H9 (cell line): ENCODE results near the gene CT45A3. TPM values are rescaled to one million over a fixed set of nuclear protein-coding genes. Genes with fewer than 3 reads are reported as not detected.
A peak's percentile ranks its signal among the peaks of the same experiment; 100 is the strongest.

Experiments
- DNase-seq: peaks from one replicate; pipeline ENCODE4 v3.0.0-alpha.2; 2017
- H2AFZ ChIP-seq: one replicate; pipeline ENCODE4 v1.6.1; 2013; ENCODE audit warnings: mild to moderate bottlenecking, low read length, control low read depth, moderate library complexity
- H2AK5ac ChIP-seq: 2 replicates; pipeline ENCODE4 v1.6.1; 2013; ENCODE audit warnings: low read length, control low read depth, mixed read lengths; ENCODE audit not compliant: insufficient read length
- H2BK120ac ChIP-seq: one replicate; pipeline ENCODE4 v1.6.1; 2013; ENCODE audit warnings: low read depth, mild to moderate bottlenecking, low read length, control low read depth, inconsistent platforms; ENCODE audit not compliant: poor library complexity, severe bottlenecking
- H2BK12ac ChIP-seq: 2 replicates; pipeline ENCODE4 v1.6.1; 2013; ENCODE audit warnings: low read length, control low read depth, mixed read lengths, low read depth; ENCODE audit not compliant: insufficient read length
- H2BK15ac ChIP-seq: 2 replicates; pipeline ENCODE4 v1.6.1; 2013; ENCODE audit warnings: low read depth, low read length, control low read depth
- H2BK20ac ChIP-seq: one replicate; pipeline ENCODE4 v1.6.1; 2013; ENCODE audit warnings: low read depth, mild to moderate bottlenecking, low read length, control low read depth, inconsistent platforms; ENCODE audit not compliant: poor library complexity, severe bottlenecking
- H2BK5ac ChIP-seq: 2 replicates; pipeline ENCODE4 v1.6.1; 2013; ENCODE audit warnings: low read length, control low read depth, mixed read lengths; ENCODE audit not compliant: insufficient read length
- H3K14ac ChIP-seq: 2 replicates; pipeline ENCODE4 v1.6.1; 2013; ENCODE audit warnings: low read length, control low read depth; ENCODE audit not compliant: insufficient read depth
- H3K18ac ChIP-seq: 2 replicates; pipeline ENCODE4 v1.6.1; 2013; ENCODE audit warnings: low read depth, mild to moderate bottlenecking, mixed read lengths, low read length, control low read depth; ENCODE audit not compliant: insufficient read length
- H3K23ac ChIP-seq: 2 replicates; pipeline ENCODE4 v1.6.1; 2013; ENCODE audit warnings: low read length, control low read depth, mixed read lengths, low read depth; ENCODE audit not compliant: insufficient read length
- H3K23me2 ChIP-seq: 2 replicates; pipeline ENCODE4 v1.6.1; 2013; ENCODE audit warnings: low read depth, mild to moderate bottlenecking, mixed read lengths, low read length, control low read depth; ENCODE audit not compliant: insufficient read length, poor library complexity, severe bottlenecking
- H3K27ac ChIP-seq: 2 replicates; pipeline ENCODE4 v1.5.1; 2013; ENCODE audit warnings: low read length, control low read depth, mixed read lengths, low read depth; ENCODE audit not compliant: insufficient read length
- H3K27me3 ChIP-seq: 2 replicates; pipeline ENCODE4 v1.6.1; 2013; ENCODE audit warnings: low read length, control low read depth, inconsistent platforms; ENCODE audit not compliant: insufficient read depth
- H3K4ac ChIP-seq: 2 replicates; pipeline ENCODE4 v1.6.1; 2013; ENCODE audit warnings: low read depth, mild to moderate bottlenecking, control low read depth, inconsistent platforms, low read length, moderate library complexity
- H3K4me1 ChIP-seq: 2 replicates; pipeline ENCODE4 v1.6.1; 2013; ENCODE audit warnings: low read length, control low read depth, inconsistent platforms; ENCODE audit not compliant: insufficient read depth
- H3K4me2 ChIP-seq: 2 replicates; pipeline ENCODE4 v1.6.1; 2013; ENCODE audit warnings: low read length, control low read depth, mixed read lengths; ENCODE audit not compliant: insufficient read length, insufficient read depth
- H3K56ac ChIP-seq: 2 replicates; pipeline ENCODE4 v1.6.1; 2013; ENCODE audit warnings: low read depth, mild to moderate bottlenecking, mixed read lengths, low read length, control low read depth; ENCODE audit not compliant: insufficient read length
- H3K79me1 ChIP-seq: 2 replicates; pipeline ENCODE4 v1.6.1; 2013; ENCODE audit warnings: low read depth, mild to moderate bottlenecking, moderate library complexity, low read length, control low read depth, inconsistent platforms; ENCODE audit not compliant: insufficient read depth, poor library complexity, severe bottlenecking
- H3K79me2 ChIP-seq: 2 replicates; pipeline ENCODE4 v1.6.1; 2013; ENCODE audit warnings: low read length, control low read depth, inconsistent platforms; ENCODE audit not compliant: insufficient read depth
- H3K9ac ChIP-seq: 2 replicates; pipeline ENCODE4 v1.6.1; 2013; ENCODE audit warnings: low read length, control low read depth, mixed read lengths; ENCODE audit not compliant: insufficient read length; ENCODE audit errors: extremely low read depth
- H3K9me3 ChIP-seq: one replicate; pipeline ENCODE4 v1.6.1; 2013; ENCODE audit warnings: low read depth, low read length, inconsistent platforms; ENCODE audit not compliant: control insufficient read depth
- H3T11ph ChIP-seq: one replicate; pipeline ENCODE4 v1.6.1; 2013; ENCODE audit warnings: mild to moderate bottlenecking, low read length, control low read depth, inconsistent platforms
- H4K20me1 ChIP-seq: one replicate; pipeline ENCODE4 v1.6.1; 2013; ENCODE audit not compliant: control insufficient read depth, insufficient read length, insufficient read depth
- H4K5ac ChIP-seq: 2 replicates; pipeline ENCODE4 v1.6.1; 2013; ENCODE audit warnings: low read depth, mild to moderate bottlenecking, mixed read lengths, low read length, control low read depth; ENCODE audit not compliant: insufficient read length
- H4K8ac ChIP-seq: replicated peaks from 2 replicates; pipeline ENCODE4 v1.6.1; 2013; ENCODE audit warnings: low read length, control low read depth, mixed read lengths, low read depth; ENCODE audit not compliant: insufficient read length
- H4K91ac ChIP-seq: 2 replicates; pipeline ENCODE4 v1.6.1; 2013; ENCODE audit warnings: low read depth, mild to moderate bottlenecking, moderate library complexity, mixed read lengths, low read length, control low read depth; ENCODE audit not compliant: insufficient read length
- H3K27ac Mint-ChIP-seq, 3 experiments: 2 replicates in 2 of 3; 3 replicates in 1 of 3; pipeline ENCODE4 v1.8.0; 2020 to 2021; ENCODE audit warnings: mixed read lengths in 3 of 3, mild to moderate bottlenecking in 1 of 3, moderate library complexity in 1 of 3
- H3K27me3 Mint-ChIP-seq: 2 replicates; pipeline ENCODE4 v1.8.0; 2021; ENCODE audit warnings: low read depth, mild to moderate bottlenecking, moderate library complexity, mixed read lengths
- H3K36me3 Mint-ChIP-seq, 3 experiments: 2 replicates in 2 of 3; 3 replicates in 1 of 3; pipeline ENCODE4 v1.8.0; 2020 to 2021; ENCODE audit warnings: low read depth in 3 of 3, mixed read lengths in 3 of 3; ENCODE audit not compliant: insufficient read depth in 1 of 3
- H3K4me1 Mint-ChIP-seq, 2 experiments: 2 replicates each; pipeline ENCODE4 v1.8.0; 2020; ENCODE audit warnings: mixed read lengths in 2 of 2
- H3K4me3 Mint-ChIP-seq, 2 experiments: 2 replicates in 1 of 2; 3 replicates in 1 of 2; pipeline ENCODE4 v1.8.0; 2020 to 2021; ENCODE audit warnings: mild to moderate bottlenecking in 2 of 2, mixed read lengths in 2 of 2, moderate library complexity in 1 of 2
- H3K9me3 Mint-ChIP-seq, 2 experiments: 2 replicates in 1 of 2; 3 replicates in 1 of 2; pipeline ENCODE4 v1.8.0; 2020; ENCODE audit warnings: mild to moderate bottlenecking in 2 of 2, mixed read lengths in 2 of 2, moderate library complexity in 1 of 2
- CTCF ChIP-seq: fragments of 200-600 bp; sonication (generic); conservative IDR thresholded peaks from 3 replicates; pipeline ENCODE4 v1.8.0; 2021; ENCODE audit warnings: antibody characterized with exemption, mild to moderate bottlenecking
- WGBS: extraction: QIAGEN DNeasy Blood & Tissue Kit; methylation state at CpG from one replicate; pipeline ENCODE4 v1.1.7; 2013; ENCODE audit warnings: missing lambda C conversion rate, low lambda C conversion rate, mixed read lengths; ENCODE audit not compliant: insufficient read length; ENCODE audit errors: extremely low coverage; 5-methylcytosine and 5-hydroxymethylcytosine counted together
- total RNA-seq: library from RNA; stranded (reverse); gene quantifications from 2 replicates; pipeline ENCODE4 v1.2.1, GENCODE V29; 2021

The CT45A3 gene
- total RNA-seq, 1 experiment from 2014 or later = not detected

- H3K27me3 ChIP-seq = no peaks in the 10 kb centered on the region
- H2AFZ ChIP-seq = no peak overlapping the region
- peaks cover 50% of the 10 kb centered on the region for H3K9me3 ChIP-seq
- peak; percentile 33; the same call in 2 of the 3 replicates for TF ChIP-seq CTCF
- no peaks in the 10 kb centered on the region for H4K20me1 ChIP-seq
- no peak overlapping the region for H3K27ac ChIP-seq
- H2BK15ac ChIP-seq = no peak overlapping the region
- Mint-ChIP-seq H3K4me3 (no peak overlapping the region), H3K4me1 (no peaks in the 10 kb centered on the region), H3K9me3 (peaks cover 55 to 81% of the 10 kb centered on the region in 2 experiments), H3K27me3 (peaks cover 3% of the 10 kb centered on the region; the same call in 1 of the 2 replicates), H3K27ac (no peak overlapping the region), H3K36me3 (peaks cover 0 to 21% (median 0%) of the 10 kb centered on the region in 3 experiments; a peak in 3 of 7 replicates)
- H4K8ac ChIP-seq = no peak overlapping the region
- no peak overlapping the region for H4K91ac ChIP-seq
- no peak overlapping the region for H3T11ph ChIP-seq
- peak; percentile 39 for DNase-seq
- H3K56ac ChIP-seq = no peak overlapping the region
- no peak overlapping the region for H3K14ac ChIP-seq
- H2BK5ac ChIP-seq = no peak overlapping the region
- H2AK5ac ChIP-seq = no peak overlapping the region
- no peaks in the 10 kb centered on the region for H3K23me2 ChIP-seq
- no peaks in the 10 kb centered on the region for H3K79me1 ChIP-seq
- H3K23ac ChIP-seq = no peak overlapping the region
- H2BK12ac ChIP-seq = no peak overlapping the region
- no peak overlapping the region for H4K5ac ChIP-seq
- no peaks in the 10 kb centered on the region for H3K79me2 ChIP-seq
- no peak overlapping the region for H3K4ac ChIP-seq
- no CpG with 5 or more reads among the region's 18 CpGs for WGBS
- no peak overlapping the region for H3K9ac ChIP-seq
- H2BK20ac ChIP-seq = no peak overlapping the region
- no peak overlapping the region for H3K18ac ChIP-seq
- no peak overlapping the region for H2BK120ac ChIP-seq
- no peak overlapping the region for H3K4me2 ChIP-seq
- H3K4me1 ChIP-seq = no peaks in the 10 kb centered on the region
These were observed 27.3 kb downstream of the CT45A3 start for GRCh38 chrX:135740681-135741149.
